H9 (cell line): ENCODE measurements around the gene CD3G. TPM values are rescaled to one million over a fixed set of nuclear protein-coding genes. Genes with fewer than 3 reads are reported as not detected.

Source experiments
- DNase-seq: peaks from one replicate; pipeline ENCODE4 v3.0.0-alpha.2; 2017
- H2AFZ ChIP-seq: one replicate; pipeline ENCODE4 v1.6.1; 2013; ENCODE audit warnings: mild to moderate bottlenecking, low read length, control low read depth, moderate library complexity
- H2AK5ac ChIP-seq: 2 replicates; pipeline ENCODE4 v1.6.1; 2013; ENCODE audit warnings: low read length, control low read depth, mixed read lengths; ENCODE audit not compliant: insufficient read length
- H2BK120ac ChIP-seq: one replicate; pipeline ENCODE4 v1.6.1; 2013; ENCODE audit warnings: low read depth, mild to moderate bottlenecking, low read length, control low read depth, inconsistent platforms; ENCODE audit not compliant: poor library complexity, severe bottlenecking
- H2BK12ac ChIP-seq: 2 replicates; pipeline ENCODE4 v1.6.1; 2013; ENCODE audit warnings: low read length, control low read depth, mixed read lengths, low read depth; ENCODE audit not compliant: insufficient read length
- H2BK15ac ChIP-seq: 2 replicates; pipeline ENCODE4 v1.6.1; 2013; ENCODE audit warnings: low read depth, low read length, control low read depth
- H2BK20ac ChIP-seq: one replicate; pipeline ENCODE4 v1.6.1; 2013; ENCODE audit warnings: low read depth, mild to moderate bottlenecking, low read length, control low read depth, inconsistent platforms; ENCODE audit not compliant: poor library complexity, severe bottlenecking
- H2BK5ac ChIP-seq: 2 replicates; pipeline ENCODE4 v1.6.1; 2013; ENCODE audit warnings: low read length, control low read depth, mixed read lengths; ENCODE audit not compliant: insufficient read length
- H3K14ac ChIP-seq: 2 replicates; pipeline ENCODE4 v1.6.1; 2013; ENCODE audit warnings: low read length, control low read depth; ENCODE audit not compliant: insufficient read depth
- H3K18ac ChIP-seq: 2 replicates; pipeline ENCODE4 v1.6.1; 2013; ENCODE audit warnings: low read depth, mild to moderate bottlenecking, mixed read lengths, low read length, control low read depth; ENCODE audit not compliant: insufficient read length
- H3K23ac ChIP-seq: 2 replicates; pipeline ENCODE4 v1.6.1; 2013; ENCODE audit warnings: low read length, control low read depth, mixed read lengths, low read depth; ENCODE audit not compliant: insufficient read length
- H3K23me2 ChIP-seq: 2 replicates; pipeline ENCODE4 v1.6.1; 2013; ENCODE audit warnings: low read depth, mild to moderate bottlenecking, mixed read lengths, low read length, control low read depth; ENCODE audit not compliant: insufficient read length, poor library complexity, severe bottlenecking
- H3K27ac ChIP-seq: 2 replicates; pipeline ENCODE4 v1.5.1; 2013; ENCODE audit warnings: low read length, control low read depth, mixed read lengths, low read depth; ENCODE audit not compliant: insufficient read length
- H3K27me3 ChIP-seq: 2 replicates; pipeline ENCODE4 v1.6.1; 2013; ENCODE audit warnings: low read length, control low read depth, inconsistent platforms; ENCODE audit not compliant: insufficient read depth
- H3K4ac ChIP-seq: 2 replicates; pipeline ENCODE4 v1.6.1; 2013; ENCODE audit warnings: low read depth, mild to moderate bottlenecking, control low read depth, inconsistent platforms, low read length, moderate library complexity
- H3K4me1 ChIP-seq: 2 replicates; pipeline ENCODE4 v1.6.1; 2013; ENCODE audit warnings: low read length, control low read depth, inconsistent platforms; ENCODE audit not compliant: insufficient read depth
- H3K4me2 ChIP-seq: 2 replicates; pipeline ENCODE4 v1.6.1; 2013; ENCODE audit warnings: low read length, control low read depth, mixed read lengths; ENCODE audit not compliant: insufficient read length, insufficient read depth
- H3K56ac ChIP-seq: 2 replicates; pipeline ENCODE4 v1.6.1; 2013; ENCODE audit warnings: low read depth, mild to moderate bottlenecking, mixed read lengths, low read length, control low read depth; ENCODE audit not compliant: insufficient read length
- H3K79me1 ChIP-seq: 2 replicates; pipeline ENCODE4 v1.6.1; 2013; ENCODE audit warnings: low read depth, mild to moderate bottlenecking, moderate library complexity, low read length, control low read depth, inconsistent platforms; ENCODE audit not compliant: insufficient read depth, poor library complexity, severe bottlenecking
- H3K79me2 ChIP-seq: 2 replicates; pipeline ENCODE4 v1.6.1; 2013; ENCODE audit warnings: low read length, control low read depth, inconsistent platforms; ENCODE audit not compliant: insufficient read depth
- H3K9ac ChIP-seq: 2 replicates; pipeline ENCODE4 v1.6.1; 2013; ENCODE audit warnings: low read length, control low read depth, mixed read lengths; ENCODE audit not compliant: insufficient read length; ENCODE audit errors: extremely low read depth
- H3K9me3 ChIP-seq: one replicate; pipeline ENCODE4 v1.6.1; 2013; ENCODE audit warnings: low read depth, low read length, inconsistent platforms; ENCODE audit not compliant: control insufficient read depth
- H3T11ph ChIP-seq: one replicate; pipeline ENCODE4 v1.6.1; 2013; ENCODE audit warnings: mild to moderate bottlenecking, low read length, control low read depth, inconsistent platforms
- H4K20me1 ChIP-seq: one replicate; pipeline ENCODE4 v1.6.1; 2013; ENCODE audit not compliant: control insufficient read depth, insufficient read length, insufficient read depth
- H4K5ac ChIP-seq: 2 replicates; pipeline ENCODE4 v1.6.1; 2013; ENCODE audit warnings: low read depth, mild to moderate bottlenecking, mixed read lengths, low read length, control low read depth; ENCODE audit not compliant: insufficient read length
- H4K8ac ChIP-seq: replicated peaks from 2 replicates; pipeline ENCODE4 v1.6.1; 2013; ENCODE audit warnings: low read length, control low read depth, mixed read lengths, low read depth; ENCODE audit not compliant: insufficient read length
- H4K91ac ChIP-seq: 2 replicates; pipeline ENCODE4 v1.6.1; 2013; ENCODE audit warnings: low read depth, mild to moderate bottlenecking, moderate library complexity, mixed read lengths, low read length, control low read depth; ENCODE audit not compliant: insufficient read length
- H3K27ac Mint-ChIP-seq, 3 experiments: 2 replicates in 2 of 3; 3 replicates in 1 of 3; pipeline ENCODE4 v1.8.0; 2020 to 2021; ENCODE audit warnings: mixed read lengths in 3 of 3, mild to moderate bottlenecking in 1 of 3, moderate library complexity in 1 of 3
- H3K27me3 Mint-ChIP-seq: 2 replicates; pipeline ENCODE4 v1.8.0; 2021; ENCODE audit warnings: low read depth, mild to moderate bottlenecking, moderate library complexity, mixed read lengths
- H3K36me3 Mint-ChIP-seq, 3 experiments: 2 replicates in 2 of 3; 3 replicates in 1 of 3; pipeline ENCODE4 v1.8.0; 2020 to 2021; ENCODE audit warnings: low read depth in 3 of 3, mixed read lengths in 3 of 3; ENCODE audit not compliant: insufficient read depth in 1 of 3
- H3K4me1 Mint-ChIP-seq, 2 experiments: 2 replicates each; pipeline ENCODE4 v1.8.0; 2020; ENCODE audit warnings: mixed read lengths in 2 of 2
- H3K4me3 Mint-ChIP-seq, 2 experiments: 2 replicates in 1 of 2; 3 replicates in 1 of 2; pipeline ENCODE4 v1.8.0; 2020 to 2021; ENCODE audit warnings: mild to moderate bottlenecking in 2 of 2, mixed read lengths in 2 of 2, moderate library complexity in 1 of 2
- H3K9me3 Mint-ChIP-seq, 2 experiments: 2 replicates in 1 of 2; 3 replicates in 1 of 2; pipeline ENCODE4 v1.8.0; 2020; ENCODE audit warnings: mild to moderate bottlenecking in 2 of 2, mixed read lengths in 2 of 2, moderate library complexity in 1 of 2
- WGBS: extraction: QIAGEN DNeasy Blood & Tissue Kit; methylation state at CpG from one replicate; pipeline ENCODE4 v1.1.7; 2013; ENCODE audit warnings: missing lambda C conversion rate, low lambda C conversion rate, mixed read lengths; ENCODE audit not compliant: insufficient read length; ENCODE audit errors: extremely low coverage; 5-methylcytosine and 5-hydroxymethylcytosine counted together
- total RNA-seq: library from RNA; stranded (reverse); gene quantifications from 2 replicates; pipeline ENCODE4 v1.2.1, GENCODE V29; 2021
- TF ChIP-seq, protein P1 (sequence below): fragments of 200-600 bp; sonication (generic); conservative IDR thresholded peaks from 3 replicates; pipeline ENCODE4 v1.8.0; 2021; ENCODE audit warnings: antibody characterized with exemption, mild to moderate bottlenecking

Gene CD3G
- total RNA-seq, 1 experiment from 2014 or later, result not detected

DNA sequence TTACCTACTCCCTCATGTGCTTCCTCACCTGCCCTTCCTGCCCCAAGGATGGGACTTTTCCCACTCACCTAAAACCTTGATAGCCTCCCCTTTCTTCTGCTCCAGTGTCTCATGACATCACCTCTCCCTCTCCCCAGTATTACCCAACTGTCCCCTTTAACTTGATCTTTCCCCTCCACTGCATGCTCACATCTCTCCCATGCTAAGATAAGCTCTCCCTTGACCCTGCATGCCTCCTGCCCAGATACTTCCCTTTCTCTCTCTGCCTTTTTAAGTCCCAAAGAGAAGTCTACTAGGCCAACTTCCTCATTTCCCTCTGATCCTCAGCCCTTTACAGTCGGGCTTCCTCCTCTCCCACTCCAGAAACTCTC, 24.8 kb upstream of the CD3G start:
- Histone ChIP-seq H3K27me3 (no peaks in the 10 kb centered on the region), H3K23ac (no peak overlapping the region), H3K14ac (no peak overlapping the region), H2AK5ac (no peak overlapping the region), H3K18ac (no peak overlapping the region), H4K5ac (no peak overlapping the region), H3K23me2 (peaks cover 9% of the 10 kb centered on the region), H3K4me1 (peaks cover 7% of the 10 kb centered on the region; the same call in 1 of the 2 replicates), H3T11ph (no peak overlapping the region), H2BK5ac (no peak overlapping the region), H2BK15ac (no peak overlapping the region), H3K4ac (no peak overlapping the region), H4K8ac (no peak overlapping the region), H3K9me3 (no peaks in the 10 kb centered on the region), H3K79me1 (no peaks in the 10 kb centered on the region), H4K91ac (no peak overlapping the region), H2BK20ac (no peak overlapping the region), H2BK12ac (no peak overlapping the region), H3K9ac (no peak overlapping the region), H3K4me2 (no peak overlapping the region), H3K27ac (no peak overlapping the region), H2AFZ (no peak overlapping the region), H2BK120ac (no peak overlapping the region), H3K79me2 (no peaks in the 10 kb centered on the region), H3K56ac (no peak overlapping the region), H4K20me1 (no peaks in the 10 kb centered on the region)
- H3K9me3 Mint-ChIP-seq, result peaks cover 0 to 3% of the 10 kb centered on the region in 2 experiments; a peak in 2 of 5 replicates
- H3K4me1 Mint-ChIP-seq, result peaks cover 28 to 35% of the 10 kb centered on the region in 2 experiments
- no CpG with 5 or more reads among the region's 1 CpG for WGBS
- no peak for DNase-seq
- H3K36me3 Mint-ChIP-seq, result peaks cover 0 to 3% (median 2%) of the 10 kb centered on the region in 3 experiments; a peak in 2 of 7 replicates
- TF ChIP-seq, protein P1, sequence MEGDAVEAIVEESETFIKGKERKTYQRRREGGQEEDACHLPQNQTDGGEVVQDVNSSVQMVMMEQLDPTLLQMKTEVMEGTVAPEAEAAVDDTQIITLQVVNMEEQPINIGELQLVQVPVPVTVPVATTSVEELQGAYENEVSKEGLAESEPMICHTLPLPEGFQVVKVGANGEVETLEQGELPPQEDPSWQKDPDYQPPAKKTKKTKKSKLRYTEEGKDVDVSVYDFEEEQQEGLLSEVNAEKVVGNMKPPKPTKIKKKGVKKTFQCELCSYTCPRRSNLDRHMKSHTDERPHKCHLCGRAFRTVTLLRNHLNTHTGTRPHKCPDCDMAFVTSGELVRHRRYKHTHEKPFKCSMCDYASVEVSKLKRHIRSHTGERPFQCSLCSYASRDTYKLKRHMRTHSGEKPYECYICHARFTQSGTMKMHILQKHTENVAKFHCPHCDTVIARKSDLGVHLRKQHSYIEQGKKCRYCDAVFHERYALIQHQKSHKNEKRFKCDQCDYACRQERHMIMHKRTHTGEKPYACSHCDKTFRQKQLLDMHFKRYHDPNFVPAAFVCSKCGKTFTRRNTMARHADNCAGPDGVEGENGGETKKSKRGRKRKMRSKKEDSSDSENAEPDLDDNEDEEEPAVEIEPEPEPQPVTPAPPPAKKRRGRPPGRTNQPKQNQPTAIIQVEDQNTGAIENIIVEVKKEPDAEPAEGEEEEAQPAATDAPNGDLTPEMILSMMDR, result no peak
- peak overlapping the region in 1 of 3 experiments; percentile 2; a peak in 1 of 7 replicates for H3K27ac Mint-ChIP-seq
- H3K27me3 Mint-ChIP-seq, result peaks cover 16% of the 10 kb centered on the region
- H3K4me3 Mint-ChIP-seq, result no peak overlapping the region
